Measurements from ENCODE around the gene FCRL1.

Gene FCRL1

DNA sequence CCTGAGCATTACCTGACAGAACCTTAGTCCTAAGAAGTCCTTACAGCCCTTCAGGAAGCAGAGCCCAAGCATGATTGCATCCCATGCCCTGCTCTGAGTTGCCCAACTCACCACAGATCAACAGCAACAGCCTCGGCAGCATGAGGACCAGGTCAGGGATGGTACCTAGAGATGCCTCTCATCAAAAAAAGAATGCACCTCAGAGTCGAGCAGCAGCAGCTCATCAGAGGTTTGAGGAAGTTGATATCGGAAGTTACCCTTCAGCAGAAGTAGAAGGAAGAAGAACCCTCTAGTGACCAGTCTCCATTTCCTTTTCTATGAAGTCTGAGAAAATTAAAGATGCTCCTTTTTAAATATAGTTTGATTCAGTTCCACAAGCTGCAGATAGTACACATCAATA is at the start of gene FCRL1:
FCRL1 (minus strand) TSS at position 225 of the 400 bp plus-strand sequence; CDS start at position 142, 83 bp downstream.
- DNase-seq = no peak

DNA sequence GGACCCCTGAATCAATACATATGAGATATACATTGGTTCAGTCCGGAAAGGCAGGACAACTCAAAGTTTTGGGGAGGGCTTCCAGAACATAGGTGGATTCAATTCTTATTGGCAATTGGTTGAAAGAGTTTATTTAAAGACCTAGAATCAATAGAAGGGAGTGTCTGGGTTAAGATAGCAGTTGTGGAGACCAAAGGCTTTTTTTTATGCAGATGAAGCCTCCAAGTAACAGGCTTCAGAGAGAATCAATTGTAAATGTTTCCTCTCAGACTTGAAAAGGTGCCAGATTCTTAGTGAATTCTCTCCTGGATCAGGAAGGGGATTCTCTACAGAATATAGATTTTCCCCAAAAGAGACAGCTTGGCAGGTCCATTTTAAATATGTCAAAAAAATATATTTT is 48.7 kb upstream of the FCRL1 start:
- no peak for DNase-seq

DNA sequence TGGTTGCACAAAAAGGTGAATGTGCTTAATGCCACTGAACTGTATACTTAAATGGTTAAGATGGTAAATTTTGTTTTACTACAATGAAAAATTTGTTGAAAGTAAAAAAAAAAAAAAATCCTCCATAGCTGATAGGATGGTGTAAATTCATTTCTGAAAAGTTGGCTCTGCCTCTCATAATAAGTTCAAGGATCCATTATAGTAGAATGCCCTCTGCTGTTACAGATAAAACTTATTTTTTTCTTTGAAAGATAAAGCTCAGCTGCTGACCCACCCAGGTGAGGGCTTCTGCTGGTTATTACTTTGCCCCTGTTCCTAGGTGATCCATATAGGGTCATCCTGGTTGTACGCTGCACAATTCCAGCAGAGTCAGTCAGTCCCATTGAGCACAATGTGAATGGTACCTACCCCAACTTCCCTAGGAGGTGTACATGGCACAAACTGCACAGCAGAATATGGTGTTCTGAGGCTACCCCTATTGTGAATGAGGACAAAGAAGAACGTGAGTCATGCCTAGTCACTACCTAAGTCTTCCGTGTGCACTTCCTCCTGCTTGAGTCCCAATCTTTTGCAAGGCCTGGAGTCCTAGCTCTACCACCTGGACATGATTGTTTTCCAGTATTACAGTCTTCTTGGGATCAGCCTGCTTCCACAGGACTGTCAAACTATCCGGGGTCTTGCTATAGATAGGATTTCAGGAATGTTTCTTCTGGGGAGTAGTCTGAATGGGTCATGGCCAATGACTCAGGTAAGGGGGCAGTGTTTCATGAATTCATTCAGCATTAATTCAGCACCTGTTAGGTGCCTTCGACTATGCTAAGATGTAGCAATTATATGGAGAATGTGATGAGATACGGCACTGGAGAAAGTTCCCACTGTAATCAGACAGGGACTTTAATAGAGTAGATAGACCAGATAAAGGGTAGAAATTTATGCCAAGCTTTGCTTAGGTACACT is 42.5 kb upstream of the FCRL1 start:
- no peak for DNase-seq

GRCh38 chr1:157856538-157856937 is 36.6 kb upstream of the FCRL1 start:
- no peak for DNase-seq

- no peak for DNase-seq
These were observed 32.6 kb upstream of the FCRL1 start for GRCh38 chr1:157852476-157852875.

DNA sequence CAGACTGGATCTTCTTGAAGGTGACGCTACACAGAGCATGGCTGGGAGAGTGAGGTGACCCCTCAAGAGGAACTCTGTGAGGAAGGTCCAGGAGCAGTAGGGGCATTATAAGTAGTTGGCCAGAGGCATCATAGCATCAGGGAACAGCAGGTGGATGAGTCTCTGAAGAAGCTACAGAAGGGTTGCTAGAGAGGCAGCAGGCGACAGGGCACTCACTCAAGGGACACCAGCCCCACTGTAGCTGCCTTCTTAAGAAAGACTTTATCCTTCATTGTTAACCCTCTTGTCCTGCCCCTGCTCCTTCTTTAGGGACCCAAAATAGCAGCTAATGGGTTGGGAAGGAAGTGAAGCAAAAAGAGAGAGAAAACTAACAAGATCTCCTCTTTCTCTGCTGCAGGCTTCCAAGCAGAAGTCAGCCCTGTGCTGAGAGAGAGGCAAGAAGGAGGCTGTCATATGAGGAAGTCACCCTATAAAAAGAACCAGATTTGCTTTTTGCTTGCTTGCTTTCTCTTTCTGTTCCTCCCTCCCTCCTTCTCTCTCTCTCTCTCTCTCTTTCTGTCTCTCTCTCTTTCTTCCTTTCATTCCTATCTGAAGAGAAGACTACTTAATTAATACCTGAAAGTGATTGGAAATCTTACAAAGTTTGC is 29.4 kb upstream of the FCRL1 start:
- no peak for DNase-seq

- DNase-seq = no peak
These were observed 24.3 kb upstream of the FCRL1 start for GRCh38 chr1:157844089-157844830.

GRCh38 chr1:157842939-157843338 is 23.0 kb upstream of the FCRL1 start:
- DNase-seq = no peak

DNA sequence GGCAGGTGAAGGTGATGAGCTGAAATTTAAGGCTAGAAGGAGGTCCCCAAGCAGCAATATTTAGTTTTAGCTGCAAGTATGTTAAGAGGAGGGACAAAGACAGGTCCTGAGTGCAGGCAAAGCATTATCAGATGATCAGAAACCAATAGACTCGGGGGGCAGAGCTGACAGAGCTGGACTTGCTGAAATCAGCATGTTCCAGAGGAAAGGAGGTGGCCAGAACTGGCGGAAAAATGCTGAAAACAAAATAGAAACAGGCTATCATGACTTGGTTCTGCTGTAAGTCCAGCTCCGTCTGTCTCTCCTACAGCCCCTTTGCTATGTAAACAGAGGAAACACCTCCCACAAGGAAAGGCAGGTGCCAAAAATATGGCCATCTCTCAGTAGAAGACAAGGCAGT is 21.8 kb upstream of the FCRL1 start, which contains the start of gene CD5L:
CD5L (minus strand) TSS at position 101 of the 400 bp plus-strand sequence. CDS start 107 bp downstream, outside the sequence.
- no peak for DNase-seq

GRCh38 chr1:157838966-157839365 is 19.0 kb upstream of the FCRL1 start:
- no peak for DNase-seq

DNA sequence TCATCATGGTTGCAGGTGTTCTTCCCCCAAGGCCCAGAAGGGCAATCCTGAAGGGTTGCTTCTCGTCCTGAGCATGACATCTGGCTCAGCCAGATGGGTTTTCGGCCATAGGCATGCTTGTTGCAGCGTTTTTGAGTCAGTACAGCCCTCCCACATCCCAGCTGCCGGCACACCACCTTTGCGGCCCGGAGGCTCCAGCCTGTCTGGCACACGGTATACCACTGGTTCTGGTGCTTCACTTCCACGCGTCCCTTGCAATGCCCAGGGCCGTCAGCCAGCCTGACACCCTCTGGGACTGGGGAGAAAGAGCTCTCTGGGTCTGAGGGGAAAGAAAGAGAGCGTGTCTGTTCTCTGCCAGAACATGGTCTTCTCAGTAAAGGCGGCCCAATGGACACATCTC is 14.5 kb upstream of the FCRL1 start:
- DNase-seq = no peak

GRCh38 chr1:157833145-157833544 is 13.2 kb upstream of the FCRL1 start:
- DNase-seq = no peak

DNA sequence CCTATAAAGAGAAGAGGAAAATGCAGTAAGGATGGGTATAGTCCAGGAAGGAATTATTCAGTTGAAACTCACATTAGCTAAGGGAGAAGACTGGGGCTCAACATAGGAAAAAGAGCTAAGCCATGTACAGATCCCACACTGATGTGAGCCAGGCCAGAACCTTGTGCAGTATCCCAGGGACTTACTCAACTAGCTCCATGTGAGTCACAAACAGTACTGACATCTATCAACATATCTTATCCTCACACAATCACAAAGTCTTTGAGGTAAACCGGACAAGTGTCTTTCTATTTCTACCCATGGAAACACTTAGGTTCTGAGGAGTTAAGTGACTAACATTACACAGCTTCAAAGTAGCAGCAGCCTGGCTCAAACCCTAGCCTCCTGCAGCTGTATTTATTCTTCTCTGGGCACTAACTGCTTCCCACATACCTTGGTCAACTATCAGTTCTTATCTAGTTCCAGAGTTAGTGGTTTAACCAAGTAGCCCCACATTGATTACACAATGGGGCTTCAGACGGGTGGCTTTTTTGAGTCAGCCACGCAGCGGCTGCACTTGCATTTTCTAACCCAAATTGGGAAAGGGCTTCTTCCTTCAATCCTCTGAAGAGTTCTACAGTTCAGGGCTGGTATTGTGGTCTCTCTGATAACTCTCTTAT is 12.2 kb upstream of the FCRL1 start:
- no peak for DNase-seq

- DNase-seq = no peak
These were observed 11.0 kb upstream of the FCRL1 start for GRCh38 chr1:157830887-157831286.

DNA sequence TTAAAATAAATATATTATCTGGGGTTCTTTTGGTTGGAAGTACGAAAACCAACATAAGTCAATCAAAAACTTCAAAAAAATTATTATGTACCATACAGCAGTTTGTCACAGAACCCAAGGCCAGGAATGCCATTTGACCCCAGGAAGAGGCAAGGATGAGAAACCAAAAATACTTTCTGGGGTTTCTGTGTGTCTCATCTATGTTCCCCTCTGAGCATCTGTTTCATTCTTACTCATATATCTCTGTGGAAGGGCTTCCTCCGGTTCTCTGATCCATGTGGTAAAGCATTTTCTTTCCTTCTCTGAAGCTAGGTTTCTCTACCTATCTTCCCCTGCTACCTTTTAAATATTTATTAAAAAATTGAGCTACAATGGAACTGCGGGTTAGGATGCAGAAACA is 9.8 kb upstream of the FCRL1 start:
- DNase-seq = no peak

GRCh38 chr1:157829210-157829609 is 9.3 kb upstream of the FCRL1 start:
- DNase-seq = no peak

- DNase-seq = no peak
These were observed 379 bp upstream of the FCRL1 start for GRCh38 chr1:157820299-157820698.

DNA sequence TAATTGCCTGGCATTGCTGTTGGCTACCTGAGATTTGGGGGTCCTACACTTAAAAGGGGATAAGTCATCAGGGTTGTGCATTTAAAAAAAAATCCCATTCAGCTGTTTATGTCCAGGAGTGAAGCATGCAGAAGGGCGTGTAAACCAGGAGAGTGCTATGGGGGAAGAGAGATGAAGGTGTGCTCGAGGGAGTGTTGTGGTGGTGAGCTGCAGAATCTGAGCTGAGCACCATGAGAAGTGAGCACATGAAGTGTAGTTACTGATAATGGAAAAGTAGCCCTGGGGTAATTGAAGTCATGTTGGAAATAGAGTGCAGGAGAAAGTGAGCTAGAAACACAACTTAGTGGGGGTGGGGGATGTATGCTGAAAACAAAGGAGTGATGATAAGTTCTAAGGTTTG is 705 bp downstream of the FCRL1 start:
- DNase-seq = no peak

- no peak for DNase-seq
These were observed 6.7 kb downstream of the FCRL1 start for GRCh38 chr1:157813269-157813668.

DNA sequence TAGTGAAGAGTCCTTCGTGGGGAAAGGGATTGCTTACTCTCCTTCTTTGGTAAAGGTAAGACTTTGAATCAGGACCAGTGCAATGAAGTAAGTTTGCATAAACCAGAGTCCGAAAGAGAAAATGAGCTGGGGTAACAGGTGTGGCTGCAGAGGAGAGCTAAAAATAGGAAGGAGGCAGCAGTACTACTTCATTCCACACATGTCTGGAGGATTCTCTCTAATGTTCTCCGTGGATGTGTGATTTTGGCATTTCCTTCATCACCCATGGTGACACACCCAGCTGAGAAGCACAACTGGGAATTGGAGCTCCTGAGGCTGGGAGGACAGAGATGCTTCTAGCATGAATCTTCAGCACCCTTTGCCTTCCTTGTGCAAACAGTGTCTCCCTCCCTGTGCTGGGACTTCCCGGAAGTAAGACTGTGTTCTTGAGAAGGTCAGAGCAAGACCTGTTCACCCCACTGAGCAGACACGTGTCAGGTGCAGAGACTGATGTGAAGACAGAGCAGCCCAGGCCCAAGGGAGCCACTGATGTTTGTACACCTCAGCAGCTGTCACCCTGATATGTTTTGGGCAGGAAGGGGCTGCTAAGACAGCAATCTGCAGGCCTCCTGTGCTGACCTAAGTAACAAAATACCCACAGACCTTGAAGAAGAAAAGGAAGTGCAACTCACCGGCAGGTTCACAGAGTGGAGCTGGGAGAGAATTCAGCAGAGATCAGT is 13.3 kb downstream of the FCRL1 start:
- DNase-seq = no peak

GRCh38 chr1:157803851-157804250 is 16.1 kb downstream of the FCRL1 start:
- DNase-seq = no peak

DNA sequence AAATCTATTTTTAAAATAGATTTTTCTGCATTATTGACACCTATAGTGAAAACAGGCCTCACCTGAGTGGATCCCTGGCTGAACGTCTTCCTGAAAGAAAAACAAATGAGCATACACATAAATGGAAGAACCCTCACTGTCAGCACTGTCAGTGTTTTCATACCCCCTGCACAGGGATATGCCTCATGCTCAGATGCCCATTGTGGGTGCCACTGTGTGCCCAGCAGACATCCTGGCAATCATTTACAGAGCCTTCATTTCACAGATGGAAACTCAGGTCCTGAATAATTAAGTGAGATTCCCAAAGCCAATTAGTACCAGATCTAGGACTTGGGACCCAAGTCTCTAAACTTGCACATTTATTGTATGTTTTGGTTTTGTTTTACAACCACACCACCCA is 19.9 kb downstream of the FCRL1 start:
- no peak for DNase-seq

Measured in NCI-H69 (cell line).